SU-DHL-6 (cell line): ENCODE results near the gene MSH2.

Source experiments
- H2AFZ ChIP-seq: fragments of 200-600 bp; sonication (generic); 2 replicates; pipeline ENCODE4 v1.6.1; 2014; ENCODE audit warnings: low read depth, mild to moderate bottlenecking, moderate library complexity, mixed read lengths, antibody characterized with exemption, low read length; ENCODE audit not compliant: severe bottlenecking
- H3F3A ChIP-seq: fragments of 200-600 bp; shearing (Covaris generic); 2 replicates; pipeline ENCODE4 v1.6.0; 2016; ENCODE audit warnings: antibody characterized with exemption, mild to moderate bottlenecking; ENCODE audit not compliant: insufficient read depth
- H3K27ac ChIP-seq: fragments of 200-600 bp; sonication (generic); 2 replicates; pipeline ENCODE4 v1.5.1; 2016; ENCODE audit warnings: low read depth, mild to moderate bottlenecking, low read length, moderate library complexity, mixed read lengths
- H3K27me3 ChIP-seq: fragments of 200-600 bp; sonication (generic), shearing (Covaris generic); 2 replicates; pipeline ENCODE4 v1.6.0; 2014; ENCODE audit warnings: mild to moderate bottlenecking, low read length
- H3K36me3 ChIP-seq: fragments of 200-600 bp; sonication (generic); 2 replicates; pipeline ENCODE4 v1.6.1; 2014; ENCODE audit warnings: mild to moderate bottlenecking, low read length, mixed read lengths
- H3K4me2 ChIP-seq: fragments of 300-600, 200-600 bp; shearing (Covaris generic), sonication (generic); 2 replicates; pipeline ENCODE4 v1.6.0; 2014; ENCODE audit warnings: low read length, low read depth, mild to moderate bottlenecking; ENCODE audit not compliant: poor library complexity, severe bottlenecking
- H3K4me3 ChIP-seq: fragments of 200-600 bp; sonication (generic); 2 replicates; pipeline ENCODE4 v1.5.1; 2014; ENCODE audit warnings: antibody characterized with exemption, low read length, mild to moderate bottlenecking, mixed read lengths; ENCODE audit not compliant: insufficient read depth, poor library complexity, severe bottlenecking
- H3K79me2 ChIP-seq: fragments of 200-600 bp; sonication (generic); 2 replicates; pipeline ENCODE4 v1.6.1; 2014; ENCODE audit warnings: mild to moderate bottlenecking, low read length, moderate library complexity; ENCODE audit not compliant: insufficient read depth
- H3K9ac ChIP-seq: fragments of 200-600 bp; sonication (generic); 2 replicates; pipeline ENCODE4 v1.7.0; 2014; ENCODE audit warnings: mild to moderate bottlenecking, low read length
- H3K9me2 ChIP-seq: fragments of 200-600 bp; sonication (generic); replicated peaks from 2 replicates; pipeline ENCODE4 v1.6.1; 2014; ENCODE audit warnings: low read length; ENCODE audit not compliant: insufficient read depth
- H3K9me3 ChIP-seq: fragments of 200-600 bp; sonication (generic); 2 replicates; pipeline ENCODE4 v1.6.1; 2014; ENCODE audit warnings: low read length, mixed read lengths; ENCODE audit not compliant: insufficient read depth
- H4K20me1 ChIP-seq: fragments of 200-600 bp; sonication (generic); 2 replicates; pipeline ENCODE4 v1.6.1; 2014; ENCODE audit warnings: low read depth, mild to moderate bottlenecking, antibody characterized with exemption, low read length, moderate library complexity, mixed read lengths
- EZH2phosphoT487 ChIP-seq: fragments of 200-600 bp; sonication (generic), shearing (Covaris generic); conservative IDR thresholded peaks from 2 replicates; pipeline ENCODE4 v1.6.1; 2018; ENCODE audit warnings: mild to moderate bottlenecking, antibody characterized with exemption, low read length, moderate library complexity, mixed read lengths
- TF ChIP-seq, protein P1 (sequence below): fragments of 200-600 bp; sonication (generic); IDR thresholded peaks from one replicate; pipeline ENCODE4 v1.5.1; 2017; ENCODE audit warnings: antibody characterized with exemption, mild to moderate bottlenecking, low read length, moderate library complexity; ENCODE audit not compliant: insufficient read depth, poor library complexity, severe bottlenecking

Gene MSH2

GRCh38 chr2:47531378-47532042 is 128.6 kb downstream of the MSH2 start:
- Histone ChIP-seq H3K9ac (no peak overlapping the region), H3K4me3 (no peak overlapping the region), H3K9me2 (no peaks in the 10 kb centered on the region), H3K27ac (no peak overlapping the region), H4K20me1 (no peaks in the 10 kb centered on the region), H2AFZ (no peak overlapping the region), H3K9me3 (no peaks in the 10 kb centered on the region), H3K27me3 (no peaks in the 10 kb centered on the region), H3K36me3 (no peaks in the 10 kb centered on the region), H3F3A (no peaks in the 10 kb centered on the region), H3K79me2 (no peaks in the 10 kb centered on the region), H3K4me2 (no peak overlapping the region)
- TF ChIP-seq, protein P1, sequence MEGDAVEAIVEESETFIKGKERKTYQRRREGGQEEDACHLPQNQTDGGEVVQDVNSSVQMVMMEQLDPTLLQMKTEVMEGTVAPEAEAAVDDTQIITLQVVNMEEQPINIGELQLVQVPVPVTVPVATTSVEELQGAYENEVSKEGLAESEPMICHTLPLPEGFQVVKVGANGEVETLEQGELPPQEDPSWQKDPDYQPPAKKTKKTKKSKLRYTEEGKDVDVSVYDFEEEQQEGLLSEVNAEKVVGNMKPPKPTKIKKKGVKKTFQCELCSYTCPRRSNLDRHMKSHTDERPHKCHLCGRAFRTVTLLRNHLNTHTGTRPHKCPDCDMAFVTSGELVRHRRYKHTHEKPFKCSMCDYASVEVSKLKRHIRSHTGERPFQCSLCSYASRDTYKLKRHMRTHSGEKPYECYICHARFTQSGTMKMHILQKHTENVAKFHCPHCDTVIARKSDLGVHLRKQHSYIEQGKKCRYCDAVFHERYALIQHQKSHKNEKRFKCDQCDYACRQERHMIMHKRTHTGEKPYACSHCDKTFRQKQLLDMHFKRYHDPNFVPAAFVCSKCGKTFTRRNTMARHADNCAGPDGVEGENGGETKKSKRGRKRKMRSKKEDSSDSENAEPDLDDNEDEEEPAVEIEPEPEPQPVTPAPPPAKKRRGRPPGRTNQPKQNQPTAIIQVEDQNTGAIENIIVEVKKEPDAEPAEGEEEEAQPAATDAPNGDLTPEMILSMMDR, result no peak
- no peak for TF ChIP-seq EZH2phosphoT487
